Natural killer cell (primary cell): ENCODE results near the gene CEP170B. TPM values are rescaled to one million over a fixed set of nuclear protein-coding genes. Genes with fewer than 3 reads are reported as not detected.
"Not testable (repeated sequence)": the region's sequence is repeated elsewhere in the genome, so short reads cannot be mapped to it uniquely, and the experiment has no call there.

Experiments
- ATAC-seq, 3 donors: fragments of 150-1000 bp in 2 of 3; fragments of 200-7000 bp in 1 of 3; cut with Tn5 transposase; 1 replicate in 1 of 3; 2 replicates in 2 of 3; pipeline ENCODE4 v1.10.0; 2021; ENCODE audit warnings: mild to moderate bottlenecking in 2 of 3, moderate library complexity in 2 of 3
- DNase-seq, 2 donors: peaks; one replicate each; pipeline versions ENCODE4 v3.0.0 to v3.0.0-alpha.2; 2013 to 2021; ENCODE audit warnings: mixed read lengths in 1 of 2
- H3K27ac ChIP-seq: one replicate; pipeline ENCODE4 v1.5.1; 2013; ENCODE audit warnings: mild to moderate bottlenecking, low read length
- H3K27me3 ChIP-seq: one replicate; pipeline ENCODE4 v1.6.1; 2013; ENCODE audit warnings: low read length; ENCODE audit not compliant: control insufficient read depth, insufficient read depth
- H3K36me3 ChIP-seq: one replicate; pipeline ENCODE4 v1.6.1; 2013; ENCODE audit warnings: low read length; ENCODE audit not compliant: control insufficient read depth, insufficient read depth
- H3K4me1 ChIP-seq: one replicate; pipeline ENCODE4 v1.6.1; 2013; ENCODE audit warnings: low read length; ENCODE audit not compliant: control insufficient read depth, insufficient read depth
- H3K4me3 ChIP-seq: one replicate; pipeline ENCODE4 v1.5.1; 2013; ENCODE audit warnings: low read length
- H3K9me3 ChIP-seq: one replicate; pipeline ENCODE4 v1.6.1; 2013; ENCODE audit warnings: low read length; ENCODE audit not compliant: control insufficient read depth, insufficient read depth
- H3K27ac Mint-ChIP-seq, 2 donors: one replicate each; pipeline ENCODE4 v1.8.0; 2022; ENCODE audit warnings: mild to moderate bottlenecking in 2 of 2, mixed read lengths in 2 of 2, moderate library complexity in 1 of 2
- H3K27me3 Mint-ChIP-seq, 2 donors: one replicate each; pipeline ENCODE4 v1.8.0; 2022; ENCODE audit warnings: low read depth in 2 of 2, mixed read lengths in 2 of 2
- H3K36me3 Mint-ChIP-seq: one replicate; pipeline ENCODE4 v1.8.0; 2022; ENCODE audit warnings: mixed read lengths
- H3K4me1 Mint-ChIP-seq, 2 donors: one replicate each; pipeline ENCODE4 v1.8.0; 2022; ENCODE audit warnings: mixed read lengths in 2 of 2
- H3K4me3 Mint-ChIP-seq: one replicate; pipeline ENCODE4 v1.8.0; 2022; ENCODE audit warnings: mild to moderate bottlenecking, moderate library complexity, mixed read lengths
- H3K9me3 Mint-ChIP-seq, 2 donors: one replicate each; pipeline ENCODE4 v1.8.0; 2022; ENCODE audit warnings: mixed read lengths in 2 of 2
- CTCF ChIP-seq: fragments of 200-600 bp; IDR thresholded peaks from one replicate; pipeline ENCODE4 v1.8.0; 2022; ENCODE audit warnings: antibody characterized with exemption
- WGBS: methylation state at CpG from one replicate; pipeline ENCODE4 v1.1.7; 2013; ENCODE audit warnings: missing lambda C conversion rate; ENCODE audit not compliant: insufficient coverage; 5-methylcytosine and 5-hydroxymethylcytosine counted together
- intact Hi-C: fragments of 100-400 bp; cut with micrococcal nuclease; formaldehyde crosslinking; loops from one replicate; pipeline ENCODE4 v1.14.2; 2022
- total RNA-seq, 4 donors: library from RNA; stranded (reverse); fragments of 120-200 nt in 1 of 4; gene quantifications; one replicate each; pipeline versions ENCODE4 v1.2.3 to v1.2.4, GENCODE V29; 2013 to 2022

The CEP170B gene
- total RNA-seq, 3 donors from 2014 or later (not counting 1 experiment from before 2014, with no cell fraction given) = 0.24 to 0.72 (median 0.30) TPM

- no peak overlapping the region for H3K4me3 ChIP-seq
- no peaks in the 10 kb centered on the region for H3K9me3 ChIP-seq
- no peak for TF ChIP-seq CTCF
- 84% methylated on average over 4 of the region's 4 CpGs for WGBS
- H3K27ac ChIP-seq = no peak overlapping the region
- Mint-ChIP-seq H3K9me3 (no peaks in the 10 kb centered on the region), H3K4me3 (no peak overlapping the region), H3K4me1 (no peaks in the 10 kb centered on the region), H3K27me3 (peaks cover 14 to 18% of the 10 kb centered on the region in 2 donors), H3K27ac (no peak overlapping the region), H3K36me3 (no peaks in the 10 kb centered on the region)
- H3K4me1 ChIP-seq = peaks cover 4% of the 10 kb centered on the region
- H3K36me3 ChIP-seq = no peaks in the 10 kb centered on the region
- ATAC-seq = no peak
- DNase-seq = no peak
- H3K27me3 ChIP-seq = no peaks in the 10 kb centered on the region
- intact Hi-C loops = no loop called here
Observed at GRCh38 chr14:104917993-104918392, 52.9 kb downstream of the CEP170B start.

GRCh38 chr14:104919152-104919992 lies 54.3 kb downstream of the CEP170B start:
- H3K9me3 Mint-ChIP-seq, intact Hi-C loops, H3K4me3 ChIP-seq, H3K4me3 Mint-ChIP-seq, H3K27ac ChIP-seq, ATAC-seq, H3K36me3 Mint-ChIP-seq, H3K27ac Mint-ChIP-seq, DNase-seq, H3K36me3 ChIP-seq, H3K4me1 Mint-ChIP-seq, H3K9me3 ChIP-seq, H3K27me3 ChIP-seq: not testable (repeated sequence)
- H3K27me3 Mint-ChIP-seq = peaks cover 14 to 18% of the 10 kb centered on the region in 2 donors
- WGBS = 87% methylated on average over 6 of the region's 12 CpGs
- peaks cover 15% of the 10 kb centered on the region for H3K4me1 ChIP-seq

- no peak for TF ChIP-seq CTCF
- H3K9me3 Mint-ChIP-seq = no peaks in the 10 kb centered on the region
- ATAC-seq (no peak), DNase-seq (no peak)
- Histone ChIP-seq H3K9me3 (no peaks in the 10 kb centered on the region), H3K27me3 (no peaks in the 10 kb centered on the region), H3K4me1 (peaks cover 20% of the 10 kb centered on the region), H3K27ac (no peak overlapping the region), H3K36me3 (no peaks in the 10 kb centered on the region), H3K4me3 (no peak overlapping the region)
- no peaks in the 10 kb centered on the region for H3K4me1 Mint-ChIP-seq
- no peaks in the 10 kb centered on the region for H3K36me3 Mint-ChIP-seq
- H3K27ac Mint-ChIP-seq = no peak overlapping the region
- H3K27me3 Mint-ChIP-seq = peaks cover 14 to 16% of the 10 kb centered on the region in 2 donors
- no peak overlapping the region for H3K4me3 Mint-ChIP-seq
- WGBS = 39% methylated on average over 3 of the region's 3 CpGs
- intact Hi-C loops = no loop called here
Observed at GRCh38 chr14:104919993-104920315, 54.9 kb downstream of the CEP170B start.

DNA sequence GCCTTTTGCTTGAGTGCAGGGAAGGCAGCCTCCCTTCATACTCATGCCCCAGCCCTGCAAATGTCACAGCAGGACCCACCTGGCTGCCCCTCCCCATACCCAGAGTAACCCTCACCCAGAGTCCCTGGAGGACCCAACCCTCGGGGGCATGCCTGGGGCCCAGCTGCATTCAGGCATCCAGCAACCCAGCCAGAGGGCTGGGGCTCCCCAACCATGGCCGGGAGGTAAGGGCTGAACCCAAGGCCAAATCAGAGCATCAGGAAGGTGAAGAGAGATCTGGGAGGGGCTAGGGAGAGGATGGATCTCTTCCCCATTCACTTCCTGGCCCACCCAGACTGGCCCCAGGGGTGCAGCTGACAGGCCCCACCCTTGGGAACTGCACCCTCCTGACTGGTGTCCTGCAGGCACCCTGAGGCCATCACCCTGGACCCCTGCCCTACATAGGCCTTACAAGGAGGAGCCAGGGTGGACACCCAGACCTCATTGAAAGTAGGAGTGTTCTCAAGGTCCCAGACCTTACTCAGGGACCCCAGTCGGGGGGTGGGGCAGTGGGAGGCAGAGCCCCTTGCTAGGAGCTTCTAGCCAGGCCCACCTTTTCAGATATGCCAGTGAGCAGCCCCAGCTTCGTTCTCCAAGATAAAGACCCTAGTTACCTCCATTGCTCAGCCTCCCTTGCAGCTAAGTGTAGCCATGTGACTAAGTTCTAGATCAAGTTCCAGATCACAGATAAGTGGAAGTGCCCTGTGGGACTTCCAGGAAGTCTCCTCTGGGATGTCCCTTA lies 58.8 kb downstream of the CEP170B start:
- DNase-seq (no peak), ATAC-seq (no peak)
- H3K27me3 Mint-ChIP-seq = peaks cover 6 to 9% of the 10 kb centered on the region in 2 donors
- peak overlapping the region; percentile 11 for H3K27ac ChIP-seq
- no peaks in the 10 kb centered on the region for H3K27me3 ChIP-seq
- H3K36me3 Mint-ChIP-seq = no peaks in the 10 kb centered on the region
- no peak overlapping the region for H3K27ac Mint-ChIP-seq
- intact Hi-C loops = no loop called here
- H3K36me3 ChIP-seq = no peaks in the 10 kb centered on the region
- H3K4me1 Mint-ChIP-seq = no peaks in the 10 kb centered on the region
- no peaks in the 10 kb centered on the region for H3K9me3 ChIP-seq
- 68% methylated on average over 4 of the region's 4 CpGs for WGBS
- H3K4me1 ChIP-seq = peaks cover 47% of the 10 kb centered on the region
- no peak overlapping the region for H3K4me3 Mint-ChIP-seq
- TF ChIP-seq CTCF = no peak
- H3K4me3 ChIP-seq = no peak overlapping the region
- no peaks in the 10 kb centered on the region for H3K9me3 Mint-ChIP-seq
